Lower lobe of right lung (tissue), 2 donors: Measurements from ENCODE around the gene TMEM80. TPM values are rescaled to one million over a fixed set of nuclear protein-coding genes. Genes with fewer than 3 reads are reported as not detected.

ENCODE experiments used
- ATAC-seq, 2 donors: fragments of 200-7000 bp; cut with Tn5 transposase; one replicate each; pipeline ENCODE4 v1.9.1; 2020 to 2022; ENCODE audit warnings: mild to moderate bottlenecking in 2 of 2, moderate library complexity in 2 of 2
- DNase-seq: peaks from one replicate; pipeline ENCODE4 v3.0.0-alpha.2; 2020
- H3K27ac ChIP-seq: fragments of 200-600 bp; one replicate; pipeline ENCODE4 v1.8.0; 2022
- H3K27me3 ChIP-seq: fragments of 200-600 bp; one replicate; pipeline ENCODE4 v1.8.0; 2022; ENCODE audit warnings: low read depth
- H3K36me3 ChIP-seq: fragments of 200-600 bp; one replicate; pipeline ENCODE4 v1.8.0; 2022; ENCODE audit warnings: mild to moderate bottlenecking
- H3K4me1 ChIP-seq: fragments of 200-600 bp; one replicate; pipeline ENCODE4 v1.8.0; 2022
- H3K4me3 ChIP-seq: fragments of 200-600 bp; one replicate; pipeline ENCODE4 v1.8.0; 2022; ENCODE audit warnings: mild to moderate bottlenecking
- H3K9me3 ChIP-seq: fragments of 200-600 bp; one replicate; pipeline ENCODE4 v1.8.0; 2022
- CTCF ChIP-seq: fragments of 200-600 bp; IDR thresholded peaks from one replicate; pipeline ENCODE4 v1.8.0; 2022; ENCODE audit warnings: antibody characterized with exemption, mild to moderate bottlenecking
- intact Hi-C: fragments of 100-400 bp; cut with DNase I; formaldehyde crosslinking; loops from one replicate; pipeline ENCODE4 v1.11.0; 2022
- total RNA-seq: library from RNA; stranded (reverse); fragmentation: NEBNext Ultra II Directional; extraction: Animal tissue kit (Norgen Biotek cat#: 25700); gene quantifications from one replicate; pipeline ENCODE4 v1.2.1, GENCODE V29; 2021
- donor health status: DM: no; HTN: yes; CAD: no; lungs with severe emphysema.

The TMEM80 gene
- total RNA-seq, 1 donor from 2014 or later: 33.9 TPM

- peaks cover 13% of the 10 kb centered on the region for H3K4me1 ChIP-seq
- TF ChIP-seq CTCF: no peak
- ATAC-seq (no peak), DNase-seq (no peak)
- H3K27me3 ChIP-seq: no peaks in the 10 kb centered on the region
- H3K4me3 ChIP-seq: no peak overlapping the region
- intact Hi-C loops: no loop called here
- H3K9me3 ChIP-seq: no peaks in the 10 kb centered on the region
- H3K36me3 ChIP-seq: peaks cover 45% of the 10 kb centered on the region
- no peak overlapping the region for H3K27ac ChIP-seq
These were observed 4.6 kb upstream of the TMEM80 start for GRCh38 chr11:690738-691633.

GRCh38 chr11:691710-692590, 3.7 kb upstream of the TMEM80 start:
- TF ChIP-seq CTCF: no peak
- intact Hi-C loops: no loop called here
- ATAC-seq (no peak), DNase-seq (no peak)
- no peaks in the 10 kb centered on the region for H3K27me3 ChIP-seq
- H3K36me3 ChIP-seq: peaks cover 35% of the 10 kb centered on the region
- no peak overlapping the region for H3K27ac ChIP-seq
- peaks cover 20% of the 10 kb centered on the region for H3K4me1 ChIP-seq
- no peaks in the 10 kb centered on the region for H3K9me3 ChIP-seq
- no peak overlapping the region for H3K4me3 ChIP-seq

GRCh38 chr11:692824-693414, 2.7 kb upstream of the TMEM80 start:
- Histone ChIP-seq H3K27ac (no peak overlapping the region), H3K4me3 (peak overlapping the region; percentile 33), H3K27me3 (no peaks in the 10 kb centered on the region), H3K36me3 (peaks cover 26% of the 10 kb centered on the region), H3K9me3 (no peaks in the 10 kb centered on the region), H3K4me1 (peaks cover 30% of the 10 kb centered on the region)
- no peak for TF ChIP-seq CTCF
- intact Hi-C loops: no loop called here
- DNase-seq: no peak
- no peak for ATAC-seq

GRCh38 chr11:693415-693831, 2.2 kb upstream of the TMEM80 start:
- no peaks in the 10 kb centered on the region for H3K9me3 ChIP-seq
- TF ChIP-seq CTCF: no peak
- H3K36me3 ChIP-seq: peaks cover 22% of the 10 kb centered on the region
- H3K27me3 ChIP-seq: no peaks in the 10 kb centered on the region
- H3K4me3 ChIP-seq: peak overlapping the region; percentile 33
- no peak for ATAC-seq
- DNase-seq: no peak
- H3K27ac ChIP-seq: no peak overlapping the region
- peaks cover 35% of the 10 kb centered on the region for H3K4me1 ChIP-seq
- intact Hi-C loops: no loop called here

GRCh38 chr11:693887-694562, 1.6 kb upstream of the TMEM80 start:
- H3K27ac ChIP-seq: peak overlapping the region; percentile 100
- peaks cover 17% of the 10 kb centered on the region for H3K36me3 ChIP-seq
- H3K4me3 ChIP-seq: peak overlapping the region; percentile 81
- no peaks in the 10 kb centered on the region for H3K9me3 ChIP-seq
- peak; percentile 69 for DNase-seq
- peaks cover 38% of the 10 kb centered on the region for H3K4me1 ChIP-seq
- intact Hi-C loops: no loop called here
- no peaks in the 10 kb centered on the region for H3K27me3 ChIP-seq
- no peak for TF ChIP-seq CTCF
- no peak for ATAC-seq
